ENCODE results near the gene AKT2. TPM values are rescaled to one million over a fixed set of nuclear protein-coding genes. Genes with fewer than 3 reads are reported as not detected.

The AKT2 gene
- total RNA-seq, 3 donors from 2014 or later, result 98.4 to 139 (median 103) TPM

- no peaks in the 10 kb centered on the region for H3K36me3 ChIP-seq (ENCODE audit: low read depth)
- H3K4me3 ChIP-seq, result no peak overlapping the region
- no peak for TF ChIP-seq CTCF (IDR thresholded peaks at IDR 0.05)
- no peaks in the 10 kb centered on the region for H3K9me3 ChIP-seq
- intact Hi-C loops (cut with DNase I, micrococcal nuclease), result no loop called here
- H3K4me1 ChIP-seq (ENCODE audit: low read depth), result no peaks in the 10 kb centered on the region
- ATAC-seq, result no peak
- no peak for DNase-seq
These were observed 15.5 kb upstream of the AKT2 start for GRCh38 chr19:40300668-40301067.

- DNase-seq, result no peak
- Histone ChIP-seq H3K36me3 (ENCODE audit: low read depth) (no peaks in the 10 kb centered on the region), H3K4me3 (no peak overlapping the region), H3K9me3 (no peaks in the 10 kb centered on the region), H3K4me1 (ENCODE audit: low read depth) (no peaks in the 10 kb centered on the region)
- no peak for TF ChIP-seq CTCF (IDR thresholded peaks at IDR 0.05)
- intact Hi-C loops (cut with DNase I, micrococcal nuclease), result no loop called here
- no peak for ATAC-seq
These were observed 12.9 kb upstream of the AKT2 start for GRCh38 chr19:40298026-40298425.

- no peak for DNase-seq
- Histone ChIP-seq H3K36me3 (ENCODE audit: low read depth) (no peaks in the 10 kb centered on the region), H3K4me3 (no peak overlapping the region), H3K4me1 (ENCODE audit: low read depth) (no peaks in the 10 kb centered on the region), H3K9me3 (no peaks in the 10 kb centered on the region)
- intact Hi-C loops (cut with DNase I, micrococcal nuclease), result no loop called here
- ATAC-seq, result no peak
- TF ChIP-seq CTCF (IDR thresholded peaks at IDR 0.05), result no peak
These were observed 9.4 kb upstream of the AKT2 start for GRCh38 chr19:40294560-40294959.

- Histone ChIP-seq H3K4me1 (ENCODE audit: low read depth) (peaks cover 14% of the 10 kb centered on the region), H3K36me3 (ENCODE audit: low read depth) (no peaks in the 10 kb centered on the region), H3K4me3 (no peak overlapping the region), H3K9me3 (no peaks in the 10 kb centered on the region)
- DNase-seq, result no peak
- intact Hi-C loops (cut with DNase I, micrococcal nuclease), result no loop called here
- no peak for TF ChIP-seq CTCF (IDR thresholded peaks at IDR 0.05)
- no peak for ATAC-seq
These were observed 1.9 kb upstream of the AKT2 start for GRCh38 chr19:40286971-40287421.

GRCh38 chr19:40286235-40286970, 1.3 kb upstream of the AKT2 start:
- no peak for ATAC-seq
- no peak overlapping the region for H3K4me3 ChIP-seq
- no peaks in the 10 kb centered on the region for H3K36me3 ChIP-seq (ENCODE audit: low read depth)
- DNase-seq, result peak in 1 of 3 donors; percentile 8
- intact Hi-C loops (cut with DNase I, micrococcal nuclease), result no loop called here
- no peaks in the 10 kb centered on the region for H3K9me3 ChIP-seq
- no peak for TF ChIP-seq CTCF (IDR thresholded peaks at IDR 0.05)
- peaks cover 19% of the 10 kb centered on the region for H3K4me1 ChIP-seq (ENCODE audit: low read depth)

Data from mucosa of descending colon (tissue), 3 donors.